ENCODE data around the gene RARA.
"Not testable (repeated sequence)": the region's sequence is repeated elsewhere in the genome, so short reads cannot be mapped to it uniquely, and the experiment has no call there.

DNA sequence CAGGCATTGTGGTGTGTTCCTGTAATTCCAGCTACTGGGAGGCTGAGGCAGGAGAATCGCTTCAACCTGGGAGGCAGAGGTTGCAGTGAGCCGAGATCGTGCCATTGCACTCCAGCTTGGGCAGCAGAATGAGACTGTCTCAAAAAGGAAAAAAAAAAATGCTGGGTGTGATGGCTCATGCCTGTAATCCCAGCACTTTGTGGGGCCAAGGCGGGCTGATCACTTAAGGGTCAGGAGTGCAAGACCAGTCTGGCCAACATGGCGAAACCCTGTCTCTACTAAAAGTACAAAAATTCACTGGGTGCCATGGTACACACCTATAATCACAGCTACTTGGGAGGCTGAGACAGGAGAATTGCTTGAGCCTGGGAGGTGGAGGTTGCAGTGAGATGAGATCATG, 4.1 kb upstream of the RARA start:
- TF ChIP-seq, protein P1, sequence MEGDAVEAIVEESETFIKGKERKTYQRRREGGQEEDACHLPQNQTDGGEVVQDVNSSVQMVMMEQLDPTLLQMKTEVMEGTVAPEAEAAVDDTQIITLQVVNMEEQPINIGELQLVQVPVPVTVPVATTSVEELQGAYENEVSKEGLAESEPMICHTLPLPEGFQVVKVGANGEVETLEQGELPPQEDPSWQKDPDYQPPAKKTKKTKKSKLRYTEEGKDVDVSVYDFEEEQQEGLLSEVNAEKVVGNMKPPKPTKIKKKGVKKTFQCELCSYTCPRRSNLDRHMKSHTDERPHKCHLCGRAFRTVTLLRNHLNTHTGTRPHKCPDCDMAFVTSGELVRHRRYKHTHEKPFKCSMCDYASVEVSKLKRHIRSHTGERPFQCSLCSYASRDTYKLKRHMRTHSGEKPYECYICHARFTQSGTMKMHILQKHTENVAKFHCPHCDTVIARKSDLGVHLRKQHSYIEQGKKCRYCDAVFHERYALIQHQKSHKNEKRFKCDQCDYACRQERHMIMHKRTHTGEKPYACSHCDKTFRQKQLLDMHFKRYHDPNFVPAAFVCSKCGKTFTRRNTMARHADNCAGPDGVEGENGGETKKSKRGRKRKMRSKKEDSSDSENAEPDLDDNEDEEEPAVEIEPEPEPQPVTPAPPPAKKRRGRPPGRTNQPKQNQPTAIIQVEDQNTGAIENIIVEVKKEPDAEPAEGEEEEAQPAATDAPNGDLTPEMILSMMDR (conservative IDR thresholded peaks at IDR 0.05) = not testable (repeated sequence)
- not testable (repeated sequence) for TF ChIP-seq EZH2 (IDR thresholded peaks at IDR 0.05; ENCODE audit: low read depth)

All from PC-9 (cell line).